SHP77 treated with DMSO at 0.1 percent for 48 hours (cell line): ENCODE measurements around the gene PALLD.

ENCODE experiments used
- DNase-seq: peaks from one replicate; lab custom pipeline; 2025; lab: John Stamatoyannopoulos, UW

The PALLD gene

GRCh38 chr4:168734703-168735678, 238.1 kb downstream of the PALLD start:
- no peak for DNase-seq

GRCh38 chr4:168735735-168736134, 238.9 kb downstream of the PALLD start:
- DNase-seq = no peak

GRCh38 chr4:168736860-168737805, 240.3 kb downstream of the PALLD start:
- no peak for DNase-seq

- DNase-seq = no peak
Measured at GRCh38 chr4:168737806-168738172, 240.9 kb downstream of the PALLD start.

- DNase-seq = no peak
Measured at GRCh38 chr4:168739886-168740285, 243.0 kb downstream of the PALLD start.

- DNase-seq = no peak
Measured at GRCh38 chr4:168740691-168741090, 243.8 kb downstream of the PALLD start.

GRCh38 chr4:168741281-168742173, 244.7 kb downstream of the PALLD start:
- DNase-seq = no peak

- no peak for DNase-seq
Measured at GRCh38 chr4:168743131-168743530, 246.3 kb downstream of the PALLD start.

GRCh38 chr4:168743601-168744000, 246.7 kb downstream of the PALLD start:
- no peak for DNase-seq

- DNase-seq = no peak
Measured at GRCh38 chr4:168744021-168744420, 247.2 kb downstream of the PALLD start.

- DNase-seq = no peak
Measured at GRCh38 chr4:168748807-168749206, 252.0 kb downstream of the PALLD start.

GRCh38 chr4:168751263-168752225, 254.7 kb downstream of the PALLD start:
- no peak for DNase-seq

GRCh38 chr4:168755598-168756477, 259.0 kb downstream of the PALLD start:
- no peak for DNase-seq

GRCh38 chr4:168757500-168757899, 260.6 kb downstream of the PALLD start:
- no peak for DNase-seq

GRCh38 chr4:168758351-168758876, 261.6 kb downstream of the PALLD start:
- no peak for DNase-seq

- DNase-seq = no peak
Measured at GRCh38 chr4:168759321-168759720, 262.5 kb downstream of the PALLD start.

- DNase-seq = no peak
Measured at GRCh38 chr4:168759959-168760527, 263.2 kb downstream of the PALLD start.

GRCh38 chr4:168761066-168761465, 264.2 kb downstream of the PALLD start:
- DNase-seq = no peak

- no peak for DNase-seq
Measured at GRCh38 chr4:168765322-168765721, 268.5 kb downstream of the PALLD start.
